H1 (cell line): ENCODE measurements around the gene SLC39A11. TPM values are rescaled to one million over a fixed set of nuclear protein-coding genes. Genes with fewer than 3 reads are reported as not detected.

Source experiments
- CTCF ChIA-PET: fragments of 300-600 bp; sonication (Branson Sonifier 250); formaldehyde crosslinking; loops from one replicate; lab custom pipeline; 2021; ENCODE audit not compliant: partially characterized antibody; lab: Charles Lee
- POLR2A ChIA-PET: fragments of 300-600 bp; sonication (Branson Sonifier 250); formaldehyde crosslinking; loops from one replicate; lab custom pipeline; 2021; ENCODE audit warnings: inconsistent platforms; ENCODE audit not compliant: partially characterized antibody; lab: Charles Lee
- DNase-seq, 2 experiments: peaks; one replicate each; pipeline versions ENCODE4 v3.0.0 to v3.0.0-alpha.2; 2010 to 2022; ENCODE audit warnings: low spot score in 2 of 2, low read depth in 1 of 2, mixed read lengths in 1 of 2
- FAIRE-seq: peaks from 2 replicates; lab custom pipeline; 2011; peaks lifted over from hg19 to GRCh38; lab: Jason Lieb, UNC
- H2AFZ ChIP-seq: 2 replicates; pipeline ENCODE4 v1.8.1; 2012; ENCODE audit warnings: low read length, inconsistent platforms
- H2AK5ac ChIP-seq: 2 replicates; pipeline ENCODE4 v1.6.1; 2013; ENCODE audit warnings: low read depth, low read length
- H2BK120ac ChIP-seq: replicated peaks from 2 replicates; pipeline ENCODE3; 2013; ENCODE audit warnings: low read depth, low read length, inconsistent platforms
- H2BK12ac ChIP-seq: 2 replicates; pipeline ENCODE4 v1.6.1; 2013; ENCODE audit warnings: low read depth, low read length
- H2BK15ac ChIP-seq: 2 replicates; pipeline ENCODE4 v1.6.1; 2013; ENCODE audit warnings: low read length
- H2BK20ac ChIP-seq: 2 replicates; pipeline ENCODE4 v1.6.1; 2013; ENCODE audit warnings: low read length
- H2BK5ac ChIP-seq: 2 replicates; pipeline ENCODE4 v1.6.1; 2013; ENCODE audit warnings: low read depth, low read length
- H3K14ac ChIP-seq: 2 replicates; pipeline ENCODE4 v1.6.1; 2013; ENCODE audit warnings: inconsistent platforms; ENCODE audit not compliant: insufficient read length
- H3K18ac ChIP-seq: 2 replicates; pipeline ENCODE4 v1.6.1; 2013; ENCODE audit warnings: low read length; ENCODE audit errors: extremely low read depth
- H3K23ac ChIP-seq: 2 replicates; pipeline ENCODE4 v1.6.1; 2013; ENCODE audit warnings: inconsistent platforms; ENCODE audit not compliant: insufficient read length
- H3K23me2 ChIP-seq: 2 replicates; pipeline ENCODE4 v1.6.1; 2013; ENCODE audit warnings: low read depth, low read length
- H3K27ac ChIP-seq: 2 replicates; pipeline ENCODE4 v1.6.1; 2011; ENCODE audit warnings: low read depth, low read length, inconsistent platforms
- H3K27me3 ChIP-seq, 4 experiments: replicated peaks in 1 of 4; 1 replicate in 1 of 4; 2 replicates in 3 of 4; pipeline versions ENCODE4 v1.6.1 to v1.8.1; 2011 to 2013; ENCODE audit warnings: low read length in 3 of 4, mild to moderate bottlenecking in 3 of 4, inconsistent platforms in 2 of 4, mixed read lengths in 2 of 4, moderate library complexity in 1 of 4; ENCODE audit not compliant: control insufficient read depth in 3 of 4, insufficient read depth in 3 of 4; ENCODE audit errors: extremely low read depth in 1 of 4
- H3K36me3 ChIP-seq, 4 experiments: 2 replicates each; pipeline versions ENCODE4 v1.6.1 to v1.8.1; 2011 to 2013; ENCODE audit warnings: mild to moderate bottlenecking in 4 of 4, low read length in 3 of 4, moderate library complexity in 2 of 4, control low read depth in 1 of 4, inconsistent platforms in 1 of 4; ENCODE audit not compliant: insufficient read depth in 4 of 4, control insufficient read depth in 2 of 4
- H3K4ac ChIP-seq: replicated peaks from 2 replicates; pipeline ENCODE3; 2013; ENCODE audit warnings: low read length, low read depth, mixed read lengths, inconsistent platforms; ENCODE audit not compliant: insufficient read length
- H3K4me1 ChIP-seq, 4 experiments: replicated peaks in 1 of 4; 1 replicate in 1 of 4; 2 replicates in 3 of 4; pipeline versions ENCODE4 v1.6.1 to v1.8.1; 2011 to 2013; ENCODE audit warnings: low read length in 3 of 4, inconsistent platforms in 2 of 4, mixed read lengths in 1 of 4; ENCODE audit not compliant: insufficient read depth in 4 of 4, control insufficient read depth in 3 of 4
- H3K4me2 ChIP-seq, 2 experiments: 2 replicates each; pipeline versions ENCODE4 v1.6.1 to v1.8.1; 2011 to 2013; ENCODE audit warnings: low read depth in 2 of 2, low read length in 2 of 2, control low read depth in 1 of 2, inconsistent platforms in 1 of 2, mild to moderate bottlenecking in 1 of 2; ENCODE audit not compliant: insufficient read depth in 1 of 2
- H3K4me3 ChIP-seq, 4 experiments: fragments of 200-600, 300-600 bp in 1 of 4; sonication (generic), shearing (Covaris generic), sonication (Bioruptor Twin) in 1 of 4; 2 replicates each; pipeline versions ENCODE4 v1.5.1 to v1.8.1; 2011 to 2016; ENCODE audit warnings: low read length in 4 of 4, low read depth in 3 of 4, control low read depth in 2 of 4, inconsistent platforms in 2 of 4, mild to moderate bottlenecking in 2 of 4, mixed read lengths in 1 of 4, moderate library complexity in 1 of 4; ENCODE audit not compliant: insufficient read depth in 2 of 4; ENCODE audit errors: extremely low read depth in 1 of 4
- H3K56ac ChIP-seq: replicated peaks from 2 replicates; pipeline ENCODE3; 2013; ENCODE audit warnings: low read depth, mild to moderate bottlenecking, mixed read lengths, low read length, inconsistent platforms; ENCODE audit not compliant: insufficient read length
- H3K79me1 ChIP-seq: 2 replicates; pipeline ENCODE4 v1.6.1; 2013; ENCODE audit warnings: low read depth, low read length, control low read depth
- H3K79me2 ChIP-seq, 2 experiments: 2 replicates each; pipeline versions ENCODE4 v1.6.1 to v1.8.1; 2012 to 2013; ENCODE audit warnings: low read length in 2 of 2, mild to moderate bottlenecking in 2 of 2, inconsistent platforms in 1 of 2; ENCODE audit not compliant: insufficient read depth in 2 of 2, control insufficient read depth in 1 of 2
- H3K9ac ChIP-seq, 4 experiments: replicated peaks in 1 of 4; 1 replicate in 1 of 4; 2 replicates in 3 of 4; pipeline versions ENCODE4 v1.6.1 to v1.8.1; 2011 to 2013; ENCODE audit warnings: low read depth in 3 of 4, low read length in 3 of 4, control low read depth in 2 of 4, mild to moderate bottlenecking in 2 of 4, moderate library complexity in 2 of 4, inconsistent platforms in 1 of 4; ENCODE audit errors: extremely low read depth in 1 of 4
- H3K9me3 ChIP-seq, 2 experiments: 2 replicates each; pipeline versions ENCODE4 v1.6.1 to v1.8.1; 2012 to 2013; ENCODE audit warnings: mild to moderate bottlenecking in 2 of 2, moderate library complexity in 2 of 2, control low read depth in 1 of 2, inconsistent platforms in 1 of 2, low read depth in 1 of 2, low read length in 1 of 2, mixed read lengths in 1 of 2; ENCODE audit not compliant: insufficient read depth in 2 of 2
- H4K20me1 ChIP-seq, 2 experiments: replicated peaks in 1 of 2; 2 replicates each; pipeline versions ENCODE3 to v1.8.1; 2011 to 2013; ENCODE audit warnings: inconsistent platforms in 2 of 2, low read length in 2 of 2, mild to moderate bottlenecking in 1 of 2; ENCODE audit not compliant: insufficient read depth in 2 of 2, control insufficient read depth in 1 of 2
- H4K5ac ChIP-seq: 2 replicates; pipeline ENCODE4 v1.6.1; 2013; ENCODE audit warnings: low read length, low read depth, mixed read lengths, inconsistent platforms; ENCODE audit not compliant: insufficient read length
- H4K8ac ChIP-seq: 2 replicates; pipeline ENCODE4 v1.8.0; 2013; ENCODE audit warnings: mild to moderate bottlenecking, moderate library complexity, low read length, inconsistent platforms; ENCODE audit not compliant: insufficient read depth; ENCODE audit errors: extremely low read depth
- H4K91ac ChIP-seq: replicated peaks from 2 replicates; pipeline ENCODE3; 2013; ENCODE audit warnings: low read length, mixed read lengths, inconsistent platforms; ENCODE audit not compliant: insufficient read length
- CBX5 ChIP-seq: fragments of 300-800, 300-1000 bp; sonication (generic); IDR thresholded peaks from 2 replicates; pipeline ENCODE4 v1.7.1; 2016; ENCODE audit warnings: antibody characterized with exemption, low read length, low read depth
- GABPA ChIP-seq: IDR thresholded peaks from 2 replicates; pipeline ENCODE4 v1.6.1; 2011; ENCODE audit warnings: mild to moderate bottlenecking, low read length, moderate library complexity, borderline replicate concordance; ENCODE audit not compliant: insufficient read depth
- POLR2AphosphoS5 ChIP-seq: IDR thresholded peaks from 2 replicates; pipeline ENCODE4 v1.6.1; 2011; ENCODE audit warnings: low read depth, low read length
- TAF7 ChIP-seq: optimal IDR thresholded peaks from 2 replicates; pipeline ENCODE3; 2011; ENCODE audit warnings: low read depth, mild to moderate bottlenecking, inconsistent platforms, low read length, moderate library complexity, borderline replicate concordance
- WGBS, 2 experiments: shearing (Covaris generic) in 1 of 2; methylation state at CpG; one replicate each; pipeline versions ENCODE4 v1.1.6 to v1.1.7; 2013 to 2015; ENCODE audit warnings: low lambda C conversion rate in 2 of 2, mixed read lengths in 2 of 2, inconsistent platforms in 1 of 2, low coverage in 1 of 2, missing lambda C conversion rate in 1 of 2; ENCODE audit not compliant: insufficient replicate concordance in 2 of 2, insufficient coverage in 1 of 2, insufficient read length in 1 of 2; ENCODE audit errors: extremely low coverage in 1 of 2, missing lambda C conversion rate in 1 of 2; 5-methylcytosine and 5-hydroxymethylcytosine counted together
- polyA plus RNA-seq, 7 experiments: library from polyadenylated mRNA; depleted of rRNA in 3 of 7; stranded (reverse) in 5 of 7; unstranded in 2 of 7; fragments of >200 nt in 5 of 7; fragments of 200-250 nt in 2 of 7; gene quantifications; 1 replicate in 5 of 7; 2 replicates in 1 of 7; 4 replicates in 1 of 7; pipeline versions ENCODE4 v1.2.1 to v1.2.3, GENCODE V29; 2011 to 2013; ENCODE audit warnings: missing spikeins in 2 of 7, mixed read lengths in 2 of 7
- total RNA-seq: library from RNA; stranded (reverse); fragmentation: NEBNext Ultra II Directional; extraction: Animal tissue kit (Norgen Biotek cat#: 25700); gene quantifications from 2 replicates; pipeline ENCODE4 v1.2.1, GENCODE V29; 2021

Gene SLC39A11
- total and polyA plus RNA-seq, 2 of the 8 experiments (the other 6 are each of a cell fraction or from before 2014, with no cell fraction given), result 12.2 to 19.6 TPM

DNA sequence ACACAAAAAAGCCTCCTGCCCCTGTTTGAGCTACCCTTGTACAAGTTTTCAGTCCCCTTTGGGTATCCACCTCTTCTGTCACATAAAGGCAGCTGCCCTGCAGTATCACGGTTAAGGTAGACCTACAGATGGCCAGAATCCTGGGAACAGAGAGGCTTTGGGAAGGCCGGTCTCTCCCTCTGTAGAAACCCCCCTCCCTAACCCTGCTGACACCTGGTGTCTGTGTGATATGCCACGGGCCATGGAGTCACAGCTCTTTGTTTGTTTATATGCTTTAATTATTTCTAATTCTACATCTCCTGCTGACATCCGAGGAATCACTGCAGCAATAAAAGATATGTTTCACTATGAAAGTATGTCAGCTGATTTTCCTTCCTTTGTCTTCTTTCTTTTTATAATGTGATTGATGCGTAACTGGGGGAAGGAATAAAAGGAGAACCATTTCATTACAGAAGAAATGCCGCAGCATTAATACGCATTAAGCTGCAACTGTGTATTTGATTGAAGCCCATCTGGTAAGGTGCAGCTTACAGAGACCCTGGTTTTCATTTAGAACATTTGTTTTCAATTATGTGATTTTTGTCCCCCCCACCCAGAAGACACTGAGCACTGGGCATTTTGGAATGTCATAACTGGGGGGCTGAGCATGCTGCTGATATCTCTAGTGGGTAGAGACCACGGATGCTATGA, 142.1 kb downstream of the SLC39A11 start:
- Histone ChIP-seq H3K36me3 (no peaks in the 10 kb centered on the region), H3K18ac (no peak overlapping the region), H3K27ac (no peak overlapping the region), H3K4me3 (no peak overlapping the region), H3K14ac (no peak overlapping the region), H3K9ac (no peak overlapping the region), H3K4ac (no peak overlapping the region), H3K56ac (no peak overlapping the region), H3K4me1 (peaks cover 4 to 18% (median 11%) of the 10 kb centered on the region in 4 experiments; a peak in 6 of 7 replicates), H2BK20ac (no peak overlapping the region), H3K79me1 (no peaks in the 10 kb centered on the region), H3K23ac (no peak overlapping the region), H3K27me3 (no peaks in the 10 kb centered on the region), H2AK5ac (no peak overlapping the region), H2BK15ac (no peak overlapping the region), H3K79me2 (no peaks in the 10 kb centered on the region), H4K5ac (no peak overlapping the region), H4K20me1 (no peaks in the 10 kb centered on the region), H2AFZ (no peak overlapping the region), H3K9me3 (no peaks in the 10 kb centered on the region; a peak in 1 of 4 replicates), H3K4me2 (no peak overlapping the region), H2BK120ac (no peak overlapping the region), H2BK5ac (no peak overlapping the region), H4K91ac (no peak overlapping the region), H3K23me2 (no peaks in the 10 kb centered on the region), H2BK12ac (no peak overlapping the region), H4K8ac (no peak overlapping the region)
- ChIA-PET CTCF (interaction anchor here (1.0 to 2.4 kb wide), 3 partner anchors 124 to 427 kb away, joined by 3 to 7 read pairs (median 3); no protein-coding TSS in a partner anchor), POLR2A (no interaction called here)
- DNase-seq, result no peak
- FAIRE-seq, result no peak
- TF ChIP-seq GABPA (no peak), TAF7 (no peak), POLR2AphosphoS5 (no peak), CBX5 (no peak)
- 88% methylated on average over 8 of the region's 8 CpGs; no CpG with 5 or more reads in 1 of the 2 experiments for WGBS, 2 experiments
